Measurements from ENCODE around the gene TTBK1.

TTBK1 gene

DNA sequence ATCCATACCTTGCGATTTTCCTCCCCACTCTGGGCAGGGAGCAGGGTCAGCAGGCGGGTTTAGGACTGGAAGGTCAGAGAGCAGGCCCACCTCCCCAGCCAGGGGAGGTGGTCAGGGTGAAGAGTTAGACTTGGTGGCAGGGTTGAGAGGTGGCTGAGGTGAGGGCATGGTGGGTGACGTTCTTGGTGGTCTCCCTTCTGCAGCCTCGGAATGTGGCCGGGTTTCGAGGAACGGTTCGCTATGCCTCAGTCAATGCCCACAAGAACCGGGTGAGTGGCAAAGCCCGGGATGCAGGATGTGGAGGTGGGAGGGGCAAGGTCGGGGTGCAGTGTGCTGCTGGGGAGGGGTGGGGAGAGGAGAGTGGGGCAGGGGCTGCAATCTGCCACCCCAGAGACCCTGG, 11.6 kb downstream of the TTBK1 start:
- H3K36me3 ChIP-seq (ENCODE audit: insufficient read depth, low read length): no peaks in the 10 kb centered on the region
- H3K4me3 ChIP-seq (ENCODE audit: low read depth, low read length): no peak overlapping the region
- no peak overlapping the region for H3K27ac ChIP-seq (ENCODE audit: low read depth, low read length)
- no peaks in the 10 kb centered on the region for H3K79me2 ChIP-seq (ENCODE audit: control insufficient read depth, insufficient read depth, low read length, unreplicated experiment)
- no peaks in the 10 kb centered on the region for H3K4me1 ChIP-seq (ENCODE audit: control insufficient read depth, insufficient read depth, low read length, unreplicated experiment)
- H2AFZ ChIP-seq (ENCODE audit: low read length, unreplicated experiment): no peak overlapping the region
- H3K27me3 ChIP-seq (ENCODE audit: insufficient read depth, low read length): peaks cover 8% of the 10 kb centered on the region

DNA sequence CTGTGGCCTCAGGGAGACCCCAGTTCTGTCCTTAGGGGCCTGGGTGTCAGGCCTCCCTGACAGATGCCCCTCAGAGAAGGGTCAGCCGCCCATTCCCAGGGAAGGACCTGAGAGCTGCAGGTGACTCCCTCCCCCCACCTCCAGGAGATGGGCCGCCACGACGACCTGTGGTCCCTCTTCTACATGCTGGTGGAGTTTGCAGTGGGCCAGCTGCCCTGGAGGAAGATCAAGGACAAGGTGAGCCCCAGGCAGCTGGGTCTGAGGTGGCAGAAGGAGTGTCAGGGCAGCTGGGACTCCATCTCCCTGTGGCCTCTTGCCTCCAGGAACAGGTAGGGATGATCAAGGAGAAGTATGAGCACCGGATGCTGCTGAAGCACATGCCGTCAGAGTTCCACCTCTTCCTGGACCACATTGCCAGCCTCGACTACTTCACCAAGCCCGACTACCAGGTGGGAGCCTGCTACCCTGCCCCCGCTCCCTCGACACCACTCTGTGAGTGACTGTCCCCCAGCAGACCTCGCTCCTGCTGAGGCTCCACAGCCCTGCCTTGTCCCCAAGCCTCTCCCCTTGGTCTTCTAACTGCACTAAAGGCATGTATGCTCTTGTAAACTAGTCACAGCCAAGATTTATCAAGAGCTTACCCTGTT, 12.2 kb downstream of the TTBK1 start:
- no peak overlapping the region for H3K4me3 ChIP-seq (ENCODE audit: low read depth, low read length)
- H3K27me3 ChIP-seq (ENCODE audit: insufficient read depth, low read length): peaks cover 8% of the 10 kb centered on the region
- H3K4me1 ChIP-seq (ENCODE audit: control insufficient read depth, insufficient read depth, low read length, unreplicated experiment): no peaks in the 10 kb centered on the region
- no peak overlapping the region for H3K27ac ChIP-seq (ENCODE audit: low read depth, low read length)
- no peaks in the 10 kb centered on the region for H3K79me2 ChIP-seq (ENCODE audit: control insufficient read depth, insufficient read depth, low read length, unreplicated experiment)
- no peak overlapping the region for H2AFZ ChIP-seq (ENCODE audit: low read length, unreplicated experiment)
- no peaks in the 10 kb centered on the region for H3K36me3 ChIP-seq (ENCODE audit: insufficient read depth, low read length)

DNA sequence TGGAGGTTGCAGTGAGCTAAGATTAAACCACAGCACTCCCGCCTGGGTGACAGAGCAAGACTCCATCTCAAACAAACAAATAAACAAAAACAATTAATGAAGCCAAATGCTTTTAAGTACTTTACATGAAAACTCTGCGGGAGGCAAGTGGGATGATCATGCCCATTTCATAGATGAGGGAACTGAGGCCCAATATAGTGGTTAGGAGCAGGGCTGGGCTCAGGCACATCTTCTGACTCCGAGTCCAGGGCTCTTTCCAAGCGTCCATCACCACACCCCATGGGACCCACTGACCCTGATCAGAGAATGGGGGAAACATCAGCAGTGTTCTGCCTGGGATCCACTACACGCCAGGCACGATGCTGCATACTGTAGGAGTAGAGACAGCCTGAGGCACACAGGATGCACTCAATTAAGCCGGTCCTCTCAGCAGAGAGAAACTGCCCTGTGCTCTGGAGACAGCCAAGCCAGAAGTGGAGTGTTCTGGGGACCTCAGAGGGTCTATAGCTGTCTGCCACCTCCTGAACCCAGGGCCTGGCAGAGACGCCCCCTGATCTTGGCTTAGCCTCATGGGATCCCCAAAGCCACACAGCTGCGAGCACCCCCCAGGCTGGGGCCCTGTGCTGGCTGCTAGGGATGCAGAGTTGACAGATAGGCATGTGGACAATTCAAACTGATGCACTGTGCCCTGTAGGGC, 13.5 kb downstream of the TTBK1 start:
- Histone ChIP-seq H3K27ac (ENCODE audit: low read depth, low read length) (no peak overlapping the region), H3K4me1 (ENCODE audit: control insufficient read depth, insufficient read depth, low read length, unreplicated experiment) (no peaks in the 10 kb centered on the region), H3K36me3 (ENCODE audit: insufficient read depth, low read length) (no peaks in the 10 kb centered on the region), H3K27me3 (ENCODE audit: insufficient read depth, low read length) (peaks cover 5% of the 10 kb centered on the region; the same call in 1 of the 2 replicates), H3K79me2 (ENCODE audit: control insufficient read depth, insufficient read depth, low read length, unreplicated experiment) (no peaks in the 10 kb centered on the region), H3K4me3 (ENCODE audit: low read depth, low read length) (no peak overlapping the region), H2AFZ (ENCODE audit: low read length, unreplicated experiment) (no peak overlapping the region)

DNA sequence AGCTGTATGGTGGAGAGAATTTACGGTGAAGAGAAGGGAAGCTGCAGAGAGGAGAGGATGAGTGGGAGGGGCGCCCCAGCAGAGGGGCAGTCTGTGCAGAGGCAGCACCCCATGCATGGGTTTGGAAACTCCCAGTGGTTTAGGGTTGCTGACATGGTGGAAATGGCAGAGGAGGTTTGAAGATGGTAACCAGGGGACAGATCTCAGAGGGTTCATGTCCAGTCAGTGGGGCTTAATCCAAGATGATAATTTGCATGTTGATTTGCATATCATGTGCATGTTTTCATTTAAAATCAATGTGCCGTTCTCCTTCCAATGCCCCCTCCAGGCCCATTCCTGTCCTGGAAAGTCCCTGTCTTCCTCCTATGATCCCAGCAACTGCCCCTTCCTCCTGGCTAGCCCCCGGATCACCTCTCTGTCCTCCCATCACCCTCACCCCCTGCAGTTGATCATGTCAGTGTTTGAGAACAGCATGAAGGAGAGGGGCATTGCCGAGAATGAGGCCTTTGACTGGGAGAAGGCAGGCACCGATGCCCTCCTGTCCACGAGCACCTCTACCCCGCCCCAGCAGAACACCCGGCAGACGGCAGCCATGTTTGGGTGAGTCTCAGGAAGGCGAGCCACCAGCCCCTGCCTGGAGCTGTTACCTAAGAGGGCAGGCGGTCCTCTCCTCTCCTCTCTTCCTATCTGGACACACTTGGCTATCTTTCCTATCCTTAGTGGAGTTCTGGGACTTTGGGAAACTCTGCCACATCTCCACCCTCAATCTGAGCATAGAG, 14.3 kb downstream of the TTBK1 start:
- Histone ChIP-seq H3K27ac (ENCODE audit: low read depth, low read length) (no peak overlapping the region), H3K4me3 (ENCODE audit: low read depth, low read length) (no peak overlapping the region), H3K79me2 (ENCODE audit: control insufficient read depth, insufficient read depth, low read length, unreplicated experiment) (no peaks in the 10 kb centered on the region), H3K27me3 (ENCODE audit: insufficient read depth, low read length) (peaks cover 5% of the 10 kb centered on the region; the same call in 1 of the 2 replicates), H2AFZ (ENCODE audit: low read length, unreplicated experiment) (no peak overlapping the region), H3K36me3 (ENCODE audit: insufficient read depth, low read length) (no peaks in the 10 kb centered on the region), H3K4me1 (ENCODE audit: control insufficient read depth, insufficient read depth, low read length, unreplicated experiment) (no peaks in the 10 kb centered on the region)

DNA sequence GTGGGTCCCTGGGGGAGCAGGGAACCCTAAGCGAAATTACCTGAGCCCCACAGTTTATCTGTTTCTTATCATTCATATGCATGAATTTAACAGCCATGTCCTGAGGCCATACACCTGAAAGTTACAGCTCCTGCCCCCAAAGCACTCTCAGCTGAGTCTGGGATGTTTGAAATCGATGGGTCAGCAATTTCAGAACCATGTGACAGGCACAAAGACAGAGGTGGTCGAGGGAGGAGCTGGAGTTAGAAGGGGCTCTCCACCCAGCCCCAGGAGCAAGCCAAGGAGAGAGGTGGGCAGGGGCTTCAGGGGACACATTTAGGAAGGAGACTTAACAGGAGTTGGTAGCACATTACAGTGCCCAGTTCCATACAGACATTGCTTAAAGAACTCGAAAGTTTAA, 14.9 kb downstream of the TTBK1 start:
- H3K4me1 ChIP-seq (ENCODE audit: control insufficient read depth, insufficient read depth, low read length, unreplicated experiment): no peaks in the 10 kb centered on the region
- H3K27ac ChIP-seq (ENCODE audit: low read depth, low read length): no peak overlapping the region
- H3K79me2 ChIP-seq (ENCODE audit: control insufficient read depth, insufficient read depth, low read length, unreplicated experiment): no peaks in the 10 kb centered on the region
- H3K27me3 ChIP-seq (ENCODE audit: insufficient read depth, low read length): peaks cover 5% of the 10 kb centered on the region; the same call in 1 of the 2 replicates
- no peak overlapping the region for H2AFZ ChIP-seq (ENCODE audit: low read length, unreplicated experiment)
- H3K4me3 ChIP-seq (ENCODE audit: low read depth, low read length): no peak overlapping the region
- no peaks in the 10 kb centered on the region for H3K36me3 ChIP-seq (ENCODE audit: insufficient read depth, low read length)

DNA sequence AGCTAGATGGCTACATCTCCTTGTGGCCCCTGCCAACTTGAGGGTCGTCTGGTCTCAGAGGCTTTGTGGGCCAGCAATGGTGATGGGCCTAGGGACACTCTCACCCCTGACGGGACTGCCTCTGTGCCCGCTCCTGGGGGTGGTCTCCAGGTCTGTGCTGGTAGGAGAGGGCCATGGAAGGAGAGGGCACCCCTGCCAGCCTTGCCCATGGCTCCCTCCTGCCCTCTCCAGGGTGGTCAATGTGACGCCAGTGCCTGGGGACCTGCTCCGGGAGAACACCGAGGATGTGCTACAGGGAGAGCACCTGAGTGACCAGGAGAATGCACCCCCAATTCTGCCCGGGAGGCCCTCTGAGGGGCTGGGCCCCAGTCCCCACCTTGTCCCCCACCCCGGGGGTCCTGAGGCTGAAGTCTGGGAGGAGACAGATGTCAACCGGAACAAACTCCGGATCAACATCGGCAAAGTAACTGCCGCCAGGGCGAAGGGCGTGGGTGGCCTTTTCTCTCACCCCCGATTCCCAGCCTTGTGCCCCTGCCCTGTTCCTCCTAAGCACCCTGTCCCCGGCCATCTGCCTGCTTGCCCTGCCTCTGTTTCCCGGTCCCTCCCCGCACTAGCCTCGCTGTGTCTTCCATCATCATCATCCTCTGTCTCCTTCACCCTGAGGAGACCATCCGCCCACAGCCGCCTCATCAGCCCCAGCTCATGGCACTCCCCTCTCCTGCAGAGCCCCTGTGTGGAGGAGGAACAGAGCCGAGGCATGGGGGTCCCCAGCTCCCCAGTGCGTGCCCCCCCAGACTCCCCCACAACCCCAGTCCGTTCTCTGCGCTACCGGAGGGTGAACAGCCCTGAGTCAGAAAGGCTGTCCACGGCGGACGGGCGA, 15.8 kb downstream of the TTBK1 start:
- H3K27ac ChIP-seq (ENCODE audit: low read depth, low read length): no peak overlapping the region
- H3K27me3 ChIP-seq (ENCODE audit: insufficient read depth, low read length): peaks cover 5% of the 10 kb centered on the region; the same call in 1 of the 2 replicates
- no peak overlapping the region for H3K4me3 ChIP-seq (ENCODE audit: low read depth, low read length)
- no peaks in the 10 kb centered on the region for H3K36me3 ChIP-seq (ENCODE audit: insufficient read depth, low read length)
- no peaks in the 10 kb centered on the region for H3K4me1 ChIP-seq (ENCODE audit: control insufficient read depth, insufficient read depth, low read length, unreplicated experiment)
- H3K79me2 ChIP-seq (ENCODE audit: control insufficient read depth, insufficient read depth, low read length, unreplicated experiment): no peaks in the 10 kb centered on the region
- H2AFZ ChIP-seq (ENCODE audit: low read length, unreplicated experiment): no peak overlapping the region

DNA sequence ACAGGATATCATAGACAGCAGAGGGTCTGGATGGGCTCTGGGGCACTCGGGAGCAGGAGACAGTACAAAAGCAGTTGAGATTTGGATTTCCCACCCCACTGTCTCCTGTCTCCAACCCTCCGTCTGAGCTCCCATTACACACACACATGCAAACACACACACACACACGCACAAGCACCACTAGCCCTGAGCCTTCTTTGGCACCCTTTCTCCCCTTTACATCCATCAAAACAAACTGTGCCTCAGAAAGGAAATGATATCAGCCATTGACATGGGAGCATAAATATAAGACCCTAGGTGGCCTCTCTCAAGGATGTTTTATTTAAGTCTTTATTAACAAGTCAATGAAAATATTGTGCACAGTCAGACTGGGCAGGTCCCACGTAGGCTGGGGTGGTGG, 17.5 kb downstream of the TTBK1 start:
- Histone ChIP-seq H2AFZ (ENCODE audit: low read length, unreplicated experiment) (no peak overlapping the region), H3K27ac (ENCODE audit: low read depth, low read length) (no peak overlapping the region)

DNA sequence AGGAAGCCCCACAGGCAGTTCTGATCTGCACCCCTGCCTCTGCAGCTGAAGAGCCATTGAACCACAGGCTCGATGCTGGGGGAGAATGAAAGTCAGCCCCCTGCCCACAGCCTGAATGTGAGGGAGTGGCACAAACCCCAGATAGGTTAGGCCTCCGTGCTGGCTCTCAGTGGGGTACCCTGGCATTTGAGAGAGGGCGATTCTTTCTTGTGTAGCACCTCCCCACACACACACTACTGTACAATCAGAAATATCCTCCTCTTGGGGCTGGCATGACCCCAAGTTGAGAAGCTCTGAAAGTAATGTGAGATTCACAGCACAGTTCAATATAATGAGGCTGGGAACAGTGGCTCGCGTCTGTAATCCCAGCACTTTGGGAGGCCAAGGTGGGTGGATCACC, 17.9 kb downstream of the TTBK1 start:
- Histone ChIP-seq H3K36me3 (ENCODE audit: insufficient read depth, low read length) (no peaks in the 10 kb centered on the region), H3K4me3 (ENCODE audit: low read depth, low read length) (no peak overlapping the region), H3K27ac (ENCODE audit: low read depth, low read length) (no peak overlapping the region), H3K27me3 (ENCODE audit: insufficient read depth, low read length) (peaks cover 5% of the 10 kb centered on the region; the same call in 1 of the 2 replicates), H3K79me2 (ENCODE audit: control insufficient read depth, insufficient read depth, low read length, unreplicated experiment) (no peaks in the 10 kb centered on the region), H2AFZ (ENCODE audit: low read length, unreplicated experiment) (no peak overlapping the region), H3K4me1 (ENCODE audit: control insufficient read depth, insufficient read depth, low read length, unreplicated experiment) (no peaks in the 10 kb centered on the region)

More for the DNA sequence above, 17.5 kb downstream of the TTBK1 start:
- Histone ChIP-seq H3K4me3 (ENCODE audit: low read depth, low read length) (no peak overlapping the region), H3K79me2 (ENCODE audit: control insufficient read depth, insufficient read depth, low read length, unreplicated experiment) (no peaks in the 10 kb centered on the region), H3K36me3 (ENCODE audit: insufficient read depth, low read length) (no peaks in the 10 kb centered on the region), H3K4me1 (ENCODE audit: control insufficient read depth, insufficient read depth, low read length, unreplicated experiment) (no peaks in the 10 kb centered on the region), H3K27me3 (ENCODE audit: insufficient read depth, low read length) (peaks cover 5% of the 10 kb centered on the region; the same call in 1 of the 2 replicates)

DNA sequence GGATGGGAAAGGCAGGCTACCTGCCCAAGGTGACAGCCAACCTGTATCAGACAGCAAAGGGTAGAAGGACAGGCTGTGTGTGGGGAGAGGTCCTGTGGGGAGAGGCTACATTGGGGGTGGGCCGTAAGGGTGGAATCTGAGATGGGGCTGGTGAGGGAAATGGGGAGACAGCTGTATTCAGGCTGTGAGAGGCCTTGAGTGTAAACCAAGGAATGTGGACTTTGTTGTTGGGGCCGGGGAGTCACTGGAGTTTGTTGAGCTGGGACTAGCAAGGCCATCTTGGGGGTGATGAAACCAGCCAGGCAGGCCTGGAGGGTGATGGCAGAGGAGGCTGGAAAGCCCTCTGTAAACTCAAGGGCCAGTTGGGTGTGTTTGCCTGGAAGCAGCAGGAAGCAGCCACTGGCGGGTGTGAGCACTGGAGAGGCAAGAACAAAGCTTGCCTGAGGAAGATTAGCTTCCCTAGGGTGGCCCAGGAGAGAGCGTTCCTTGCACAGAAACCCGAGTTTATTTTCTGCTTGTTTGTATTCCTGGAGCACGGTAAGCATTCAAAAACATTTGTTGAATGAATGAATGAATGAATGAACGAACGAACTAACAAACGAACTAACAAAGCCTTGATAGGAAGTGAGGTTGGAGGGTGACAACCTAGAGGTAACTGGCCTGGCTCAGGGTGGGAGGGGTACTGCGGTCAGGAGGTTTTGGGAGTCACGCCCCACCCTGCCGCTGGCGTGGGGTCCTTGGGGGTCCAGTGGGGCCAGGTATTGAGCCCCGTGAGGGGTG, 18.9 kb downstream of the TTBK1 start:
- no peaks in the 10 kb centered on the region for H3K79me2 ChIP-seq (ENCODE audit: control insufficient read depth, insufficient read depth, low read length, unreplicated experiment)
- H2AFZ ChIP-seq (ENCODE audit: low read length, unreplicated experiment): no peak overlapping the region
- no peaks in the 10 kb centered on the region for H3K4me1 ChIP-seq (ENCODE audit: control insufficient read depth, insufficient read depth, low read length, unreplicated experiment)
- no peak overlapping the region for H3K27ac ChIP-seq (ENCODE audit: low read depth, low read length)
- H3K27me3 ChIP-seq (ENCODE audit: insufficient read depth, low read length): peaks cover 5% of the 10 kb centered on the region; the same call in 1 of the 2 replicates
- no peaks in the 10 kb centered on the region for H3K36me3 ChIP-seq (ENCODE audit: insufficient read depth, low read length)
- H3K4me3 ChIP-seq (ENCODE audit: low read depth, low read length): no peak overlapping the region
